ENCODE results near the gene CEP68.

DNA sequence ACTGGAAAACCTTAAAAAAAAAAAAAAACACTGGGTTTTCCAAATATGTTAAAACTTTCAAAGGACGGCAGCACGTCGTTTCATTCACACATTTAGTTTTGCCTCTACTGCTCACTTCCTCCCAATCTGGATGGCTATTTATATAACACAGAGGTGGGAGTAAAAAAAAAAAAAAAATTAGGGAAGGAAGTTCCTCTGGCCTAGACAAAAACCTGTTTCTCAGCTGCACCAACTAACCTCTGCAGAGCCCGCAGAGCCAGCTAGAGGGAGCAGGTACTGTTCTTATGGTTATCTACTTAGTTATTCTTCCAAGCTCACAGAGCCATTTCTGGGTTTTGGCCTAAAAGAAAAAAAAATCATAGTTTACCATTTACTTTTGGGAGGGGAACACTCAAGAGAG, 38.9 kb upstream of the CEP68 start:
- TF ChIP-seq, protein P1, sequence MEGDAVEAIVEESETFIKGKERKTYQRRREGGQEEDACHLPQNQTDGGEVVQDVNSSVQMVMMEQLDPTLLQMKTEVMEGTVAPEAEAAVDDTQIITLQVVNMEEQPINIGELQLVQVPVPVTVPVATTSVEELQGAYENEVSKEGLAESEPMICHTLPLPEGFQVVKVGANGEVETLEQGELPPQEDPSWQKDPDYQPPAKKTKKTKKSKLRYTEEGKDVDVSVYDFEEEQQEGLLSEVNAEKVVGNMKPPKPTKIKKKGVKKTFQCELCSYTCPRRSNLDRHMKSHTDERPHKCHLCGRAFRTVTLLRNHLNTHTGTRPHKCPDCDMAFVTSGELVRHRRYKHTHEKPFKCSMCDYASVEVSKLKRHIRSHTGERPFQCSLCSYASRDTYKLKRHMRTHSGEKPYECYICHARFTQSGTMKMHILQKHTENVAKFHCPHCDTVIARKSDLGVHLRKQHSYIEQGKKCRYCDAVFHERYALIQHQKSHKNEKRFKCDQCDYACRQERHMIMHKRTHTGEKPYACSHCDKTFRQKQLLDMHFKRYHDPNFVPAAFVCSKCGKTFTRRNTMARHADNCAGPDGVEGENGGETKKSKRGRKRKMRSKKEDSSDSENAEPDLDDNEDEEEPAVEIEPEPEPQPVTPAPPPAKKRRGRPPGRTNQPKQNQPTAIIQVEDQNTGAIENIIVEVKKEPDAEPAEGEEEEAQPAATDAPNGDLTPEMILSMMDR (conservative IDR thresholded peaks at IDR 0.05 in 1 of 2, IDR thresholded peaks at IDR 0.05 in 1 of 2; ENCODE audit: low read depth in 1 of 2, low read length in 2 of 2) = no peak
- TF ChIP-seq EZH2 (IDR thresholded peaks at IDR 0.05; ENCODE audit: low read length, missing control alignments) = no peak
